ENCODE results near the gene TMEM239. TPM values are rescaled to one million over a fixed set of nuclear protein-coding genes. Genes with fewer than 3 reads are reported as not detected.
"Not testable (repeated sequence)": the region's sequence is repeated elsewhere in the genome, so short reads cannot be mapped to it uniquely, and the experiment has no call there.

TMEM239 gene
- total RNA-seq, 1 donor from 2014 or later = not detected

GRCh38 chr20:2817891-2818595, 1.9 kb downstream of the TMEM239 start:
- no peak for FAIRE-seq

DNA sequence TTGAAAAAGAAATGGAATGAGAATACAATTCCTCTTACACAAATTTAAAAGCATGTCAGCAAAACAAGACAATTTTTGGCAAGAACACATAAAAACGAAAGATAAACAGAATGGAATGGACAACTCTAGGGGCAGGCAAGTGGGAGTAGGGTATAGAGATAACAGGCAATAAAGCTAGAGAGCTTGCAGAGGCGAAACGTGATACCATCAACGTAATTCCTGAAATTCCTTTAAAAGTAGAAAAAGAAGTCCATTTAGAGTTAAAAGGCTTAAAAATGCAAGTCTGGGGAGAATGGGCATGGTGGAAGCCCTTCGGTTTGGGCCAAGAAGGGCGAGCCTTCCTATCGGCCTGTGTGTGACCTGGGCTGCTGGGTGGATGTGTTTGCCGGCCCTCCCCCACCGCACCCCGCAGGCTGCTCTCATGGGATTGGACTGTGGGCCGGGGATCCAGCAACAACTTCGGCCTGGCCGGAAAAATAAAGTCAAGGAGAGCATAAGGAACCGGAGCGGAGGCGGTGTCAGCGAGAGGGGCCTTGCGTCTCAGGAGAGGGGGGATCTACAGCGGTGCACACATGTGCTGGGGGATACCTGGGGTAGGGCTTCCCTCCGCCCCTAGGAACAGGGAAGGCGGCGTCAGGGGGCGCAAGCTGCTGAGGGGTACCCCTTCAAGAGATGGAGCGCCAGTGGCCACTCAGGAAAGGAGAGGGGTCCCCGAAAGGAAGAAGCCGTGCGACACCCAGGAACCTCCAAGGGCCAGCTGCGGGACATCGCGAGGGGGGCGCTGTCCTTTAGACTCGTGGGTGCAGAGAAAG, 4.1 kb downstream of the TMEM239 start:
- no peak for FAIRE-seq
- no peak for DNase-seq (ENCODE audit: low spot score in 2 of 2)

More at GRCh38 chr20:2817891-2818595, 1.9 kb downstream of the TMEM239 start:
- DNase-seq (ENCODE audit: low spot score in 2 of 2) = no peak

DNA sequence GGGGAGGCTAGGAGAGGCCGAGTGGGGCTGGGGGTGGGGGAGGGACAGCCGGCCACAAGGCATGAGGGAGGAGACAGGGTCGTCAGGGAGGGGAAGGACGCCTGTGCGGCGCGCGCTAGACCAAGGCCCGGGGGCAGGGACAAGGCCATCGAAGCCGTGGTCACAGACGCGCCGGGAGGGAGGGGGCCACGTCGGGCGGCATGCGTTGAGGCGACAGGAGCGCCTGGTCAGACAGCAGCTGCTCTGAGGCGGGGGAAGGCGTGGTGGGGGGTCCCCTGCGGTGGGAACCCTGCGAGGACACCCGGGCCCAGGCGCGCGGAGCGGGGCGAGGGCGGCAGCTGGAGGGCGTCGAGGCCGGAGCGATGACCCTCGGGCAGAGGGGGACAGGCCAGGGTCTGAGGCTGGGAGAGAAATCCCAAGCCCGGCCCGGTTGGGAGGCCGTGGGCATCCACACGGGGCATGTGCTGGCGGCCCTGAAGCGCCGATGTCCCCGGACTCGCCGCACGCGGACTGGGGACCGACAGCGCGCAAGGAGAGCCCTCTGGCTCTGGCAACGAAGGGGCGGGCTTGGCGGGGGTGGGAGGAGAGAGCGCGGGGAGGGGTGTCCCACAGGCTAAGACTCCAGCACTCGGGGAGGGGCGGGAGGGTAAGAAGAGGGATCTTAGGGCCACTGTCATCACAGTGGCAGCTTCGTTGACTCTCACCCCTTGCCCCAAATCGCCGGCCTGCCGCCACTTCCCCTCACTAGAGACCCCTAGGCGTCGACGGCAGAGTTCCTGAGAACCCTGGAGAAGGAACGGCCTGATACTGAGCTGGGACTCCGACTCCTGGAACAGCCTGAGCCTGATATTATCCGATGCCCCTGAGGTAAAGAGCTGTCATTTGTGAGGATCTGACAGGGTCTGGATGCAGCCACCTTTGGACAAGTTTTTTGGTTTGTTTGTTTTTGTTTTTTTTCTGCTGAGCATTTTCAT, 5.0 kb downstream of the TMEM239 start:
- DNase-seq (ENCODE audit: low spot score in 2 of 2) (no peak), FAIRE-seq (no peak)

DNA sequence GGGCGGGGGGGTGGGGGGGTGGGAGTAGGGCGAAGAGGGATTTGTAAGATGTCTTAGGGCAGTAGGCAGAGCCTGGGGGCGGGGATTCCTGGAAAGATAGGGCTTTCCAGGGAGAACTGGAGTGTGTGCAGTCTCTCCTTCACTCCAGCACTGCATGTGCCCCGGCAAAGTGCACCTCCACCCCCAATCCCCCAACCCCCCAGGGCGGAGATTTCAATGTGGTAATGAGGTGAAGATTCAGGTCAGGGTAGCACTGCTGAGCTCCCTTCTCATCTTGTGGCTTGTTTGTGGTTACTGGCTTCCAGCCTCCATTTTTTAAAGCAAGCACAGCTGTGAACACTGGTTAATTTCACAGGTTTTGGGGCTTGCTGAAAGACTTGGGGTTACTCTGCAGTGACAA, 5.9 kb downstream of the TMEM239 start:
- no peak for DNase-seq (ENCODE audit: low spot score in 2 of 2)
- FAIRE-seq = no peak

DNA sequence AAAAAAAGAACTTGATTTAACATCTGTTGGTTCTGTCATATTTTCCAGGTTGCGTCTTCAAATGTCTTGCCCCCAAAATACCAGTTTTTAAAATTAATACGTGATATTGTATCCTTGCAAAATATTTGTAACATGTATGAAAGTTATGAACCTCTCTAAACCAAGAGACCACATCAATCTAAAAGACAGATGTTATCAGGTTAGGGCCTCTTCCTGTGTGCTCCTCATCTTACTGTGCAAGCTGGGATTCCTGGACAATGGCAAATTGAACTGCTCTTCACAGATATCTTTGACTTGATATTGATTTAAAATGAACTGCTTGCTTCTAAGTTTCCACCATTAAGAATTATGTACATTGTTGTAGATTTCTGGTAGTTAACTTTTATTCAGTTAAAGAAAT, 9.6 kb downstream of the TMEM239 start:
- DNase-seq (ENCODE audit: low spot score in 2 of 2) (no peak), FAIRE-seq (no peak)

- FAIRE-seq (no peak), DNase-seq (ENCODE audit: low spot score in 2 of 2) (no peak)
Measured at GRCh38 chr20:2826655-2827054, 10.5 kb downstream of the TMEM239 start.

DNA sequence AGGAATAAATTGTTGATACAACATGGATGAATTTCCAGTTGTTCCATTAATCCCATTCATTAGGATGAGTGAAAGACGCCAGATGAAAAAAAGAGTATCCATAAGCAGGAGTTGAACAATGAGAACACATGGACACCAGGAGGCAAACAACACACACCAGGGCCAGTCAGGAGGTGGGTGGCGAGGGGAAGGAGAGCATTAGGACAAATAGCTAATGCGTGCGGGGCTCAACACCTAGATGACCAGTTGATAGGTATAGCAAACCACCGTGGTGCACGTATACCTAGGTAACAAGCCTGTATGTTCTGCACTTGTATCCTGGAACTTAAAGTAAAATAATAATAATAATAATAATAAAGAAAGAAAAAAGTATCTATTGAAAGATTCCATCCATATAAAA, 13.2 kb downstream of the TMEM239 start:
- no peak for DNase-seq (ENCODE audit: low spot score in 2 of 2)
- no peak for FAIRE-seq

GRCh38 chr20:2831206-2831605, 15.0 kb downstream of the TMEM239 start:
- DNase-seq (ENCODE audit: low spot score in 2 of 2); FAIRE-seq: not testable (repeated sequence)

DNA sequence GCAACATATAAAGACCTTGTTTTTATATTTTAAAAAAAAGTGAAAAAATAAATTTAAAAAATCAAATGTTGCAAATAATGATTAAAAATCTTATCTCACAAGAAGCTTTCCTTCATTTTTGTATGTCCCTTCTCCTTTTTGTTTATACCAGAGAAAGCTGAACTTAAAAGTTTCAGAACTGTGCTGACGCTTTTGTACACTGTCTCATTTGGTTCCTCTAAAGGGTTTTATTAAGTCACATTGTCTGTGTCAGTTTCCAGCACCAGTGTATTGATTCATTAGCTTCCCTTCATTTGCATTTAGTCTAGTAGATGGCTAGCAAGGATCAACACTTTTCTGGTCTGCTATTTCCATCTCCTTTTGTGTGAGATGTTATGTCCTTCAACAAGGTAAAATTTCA, 17.6 kb downstream of the TMEM239 start:
- DNase-seq (ENCODE audit: low spot score in 2 of 2) (no peak), FAIRE-seq (no peak)

DNA sequence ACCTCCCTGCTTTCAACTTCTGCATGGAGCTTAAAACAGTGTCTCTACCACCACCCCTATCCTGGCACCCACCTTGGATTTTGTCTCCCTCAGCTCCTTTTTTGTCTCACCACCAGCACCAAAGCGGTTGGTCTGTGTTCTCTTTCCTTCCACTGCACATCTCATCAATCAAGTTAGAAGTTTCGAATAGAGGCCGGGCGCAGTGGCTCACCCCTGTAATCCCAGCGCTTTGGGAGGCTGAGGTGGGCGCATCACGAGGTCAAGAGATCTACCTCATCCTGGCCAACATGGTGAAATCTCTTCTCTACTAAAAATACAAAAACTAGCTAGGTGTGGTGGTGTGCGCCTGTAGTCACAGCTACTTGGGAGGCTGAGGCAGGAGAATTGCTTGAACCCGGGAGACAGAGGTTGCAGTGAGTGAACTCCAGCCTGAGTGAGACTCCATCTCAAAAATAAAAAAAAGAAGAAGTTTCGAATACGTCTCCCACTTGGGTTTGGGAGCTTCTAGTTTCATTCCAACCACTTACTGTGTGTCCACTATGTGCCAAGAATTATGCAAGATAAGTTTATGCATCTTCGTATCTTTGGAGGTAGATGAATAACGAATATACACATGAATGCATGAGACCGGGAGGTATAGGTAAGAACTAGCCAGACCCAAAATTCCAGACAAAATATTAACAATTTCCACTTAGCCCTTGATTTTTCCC, 18.4 kb downstream of the TMEM239 start:
- DNase-seq (ENCODE audit: low spot score in 2 of 2) (no peak), FAIRE-seq (no peak)

DNA sequence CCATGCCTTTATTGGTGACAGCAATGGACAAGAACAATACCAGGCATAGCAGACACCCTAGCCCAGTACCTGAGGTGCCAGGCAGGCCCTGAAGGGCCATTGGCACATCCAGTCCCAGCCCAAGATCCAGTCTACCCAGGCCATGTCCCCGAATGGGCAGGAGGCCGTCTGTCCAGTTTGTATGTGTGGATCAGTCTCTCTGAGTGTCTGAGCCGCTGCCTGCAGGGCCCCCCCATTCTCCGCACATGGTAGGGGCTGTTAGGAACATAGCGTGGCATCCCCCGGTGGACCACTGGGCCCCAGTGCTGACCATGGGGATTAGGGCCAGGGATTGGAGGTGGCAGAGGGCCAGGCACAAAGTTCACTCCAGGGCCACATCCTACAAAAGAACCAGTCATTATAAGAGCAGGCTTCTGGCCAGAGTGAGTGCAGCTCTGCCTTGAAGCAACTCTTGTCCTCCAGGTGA, 19.2 kb downstream of the TMEM239 start:
- FAIRE-seq = no peak

DNA sequence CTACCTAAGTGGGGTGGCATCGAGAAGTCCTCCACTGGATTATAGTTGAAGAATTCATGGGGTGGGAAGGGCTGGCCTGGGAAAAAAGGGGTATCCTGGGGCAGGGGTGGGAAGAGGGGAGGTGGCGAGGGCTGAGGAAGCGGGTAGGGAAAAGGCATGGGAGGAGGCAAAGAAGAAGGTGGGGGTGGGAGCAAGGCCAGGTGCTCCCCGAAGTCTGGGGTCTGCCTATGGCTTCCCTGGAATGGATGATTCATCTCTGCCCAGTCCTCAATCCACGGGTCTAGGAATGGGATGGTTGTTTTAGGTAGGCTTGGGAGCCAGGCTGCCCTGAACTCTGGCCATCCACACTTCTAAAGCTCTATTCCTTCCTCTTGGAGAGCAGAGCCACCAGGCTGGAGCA, 19.9 kb downstream of the TMEM239 start:
- no peak for FAIRE-seq
- no peak for DNase-seq (ENCODE audit: low spot score in 2 of 2)

More for the DNA sequence above, 19.2 kb downstream of the TMEM239 start:
- no peak for DNase-seq (ENCODE audit: low spot score in 2 of 2)

DNA sequence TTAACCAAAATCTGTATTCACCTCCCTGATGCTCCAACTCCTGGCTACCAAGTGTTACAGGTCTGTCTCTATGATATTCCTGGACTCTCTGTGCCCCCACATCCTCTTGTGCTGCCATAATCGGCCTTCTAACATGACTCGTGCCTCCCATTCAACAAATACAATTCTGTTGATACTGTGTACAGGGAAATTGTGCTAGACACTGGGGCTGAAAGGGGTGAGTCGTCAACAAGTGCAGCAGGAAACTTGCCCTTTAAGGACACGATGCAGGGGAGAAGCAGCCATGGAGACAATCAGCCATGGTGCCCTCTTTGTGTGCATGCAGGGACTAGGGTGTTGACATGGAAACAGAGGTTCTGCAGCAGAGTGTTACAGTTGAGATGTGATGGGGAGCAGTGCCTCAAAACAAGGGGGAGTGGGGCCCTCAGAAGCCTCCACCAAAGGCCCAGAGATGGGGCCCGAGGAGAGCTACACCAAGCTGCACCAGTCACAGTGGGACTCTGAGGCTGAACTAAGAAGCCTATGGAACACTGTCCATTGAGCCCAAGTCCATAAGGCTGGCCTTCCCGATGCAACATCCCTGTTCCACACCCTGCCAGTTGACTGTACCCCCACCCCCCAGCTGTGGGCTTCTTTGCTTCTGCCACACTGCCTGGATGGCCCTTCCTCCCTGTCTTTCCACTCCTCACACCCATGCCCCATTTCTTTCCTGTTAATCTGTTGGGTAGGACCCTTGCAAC, 21.2 kb downstream of the TMEM239 start:
- no peak for FAIRE-seq
- no peak for DNase-seq (ENCODE audit: low spot score in 2 of 2)

DNA sequence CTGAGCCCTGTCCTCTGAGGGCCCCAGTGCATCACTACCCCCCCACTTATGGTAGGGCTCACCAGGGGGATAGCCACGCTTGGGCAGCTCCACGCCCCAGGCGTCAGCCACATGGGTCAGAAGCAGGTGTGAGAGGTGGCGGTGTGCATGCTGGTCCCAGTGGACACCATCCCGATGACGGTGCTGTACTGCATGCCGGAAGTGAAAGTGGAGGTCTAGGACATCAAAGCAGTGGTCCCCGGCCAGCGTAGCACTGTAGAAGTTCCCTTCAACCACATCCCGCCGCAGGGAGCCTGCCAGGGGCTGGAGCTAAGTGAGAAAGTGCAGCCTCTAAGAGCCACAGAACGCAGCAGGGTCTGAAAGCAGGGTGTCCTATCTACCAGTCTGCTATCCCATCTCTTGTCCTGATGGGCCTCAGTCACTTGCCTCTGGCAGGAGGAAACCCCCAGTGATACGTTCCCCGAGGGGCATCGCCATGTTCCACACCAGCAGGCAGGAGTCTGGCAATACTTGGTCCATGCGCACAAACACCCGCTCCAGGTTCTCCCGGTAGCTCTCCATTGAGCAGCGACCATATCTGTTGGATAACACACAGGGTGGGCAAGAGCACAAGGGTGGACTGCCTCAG, 22.1 kb downstream of the TMEM239 start:
- FAIRE-seq = no peak
- no peak for DNase-seq (ENCODE audit: low spot score in 2 of 2)

GRCh38 chr20:2838847-2839671, 22.9 kb downstream of the TMEM239 start:
- FAIRE-seq (no peak), DNase-seq (ENCODE audit: low spot score in 2 of 2) (peak in 1 of 2 donors; percentile 7)

DNA sequence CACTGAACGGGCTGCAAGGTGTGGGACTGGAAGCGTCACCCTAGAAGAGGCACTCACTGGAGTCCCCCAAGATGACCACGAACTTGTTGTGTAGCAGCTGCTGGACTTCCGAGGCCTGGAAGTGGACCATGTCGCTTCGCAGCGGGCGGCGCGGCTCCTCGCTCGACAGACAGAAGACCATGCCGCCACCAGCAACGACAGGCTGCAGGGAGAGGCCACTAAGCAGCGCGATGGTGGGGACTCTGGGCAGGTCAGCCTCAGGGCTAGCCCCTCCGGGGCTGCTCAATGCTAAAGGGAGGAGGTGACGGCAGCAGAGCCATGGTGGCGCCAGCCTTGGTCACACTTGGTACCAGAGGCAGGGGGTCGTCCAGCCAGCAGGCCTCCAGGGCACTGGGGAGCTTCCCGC, 23.6 kb downstream of the TMEM239 start:
- peak in 1 of 2 donors; percentile 22 for DNase-seq (ENCODE audit: low spot score in 2 of 2)
- FAIRE-seq = no peak

- DNase-seq (ENCODE audit: low spot score in 2 of 2) = peak; percentile 98 to 99
- no peak for FAIRE-seq
Measured at GRCh38 chr20:2840138-2840966, 24.2 kb downstream of the TMEM239 start, which contains the start of the genes PCED1A and VPS16. TSS of gene PCED1A (minus strand) at chr20:2840655. CDS start at chr20:2839912, 743 bp downstream. TSS of gene VPS16 (plus strand) at chr20:2840745. CDS start at chr20:2840775, 30 bp downstream.

All from frontal cortex (tissue), 4 donors.